Measurements from ENCODE around the gene KRT76. TPM values are rescaled to one million over a fixed set of nuclear protein-coding genes. Genes with fewer than 3 reads are reported as not detected.

The KRT76 gene
- polyA plus RNA-seq, 1 donor (not counting 4 experiments of a cell fraction or from before 2014, with no cell fraction given) = not detected

GRCh38 chr12:52812749-52813148, 35.6 kb upstream of the KRT76 start:
- no peak overlapping the region for H3K4me3 ChIP-seq (ENCODE audit: control insufficient read depth in 2 of 3, extremely low read depth in 1 of 3, insufficient read depth in 2 of 3, low read depth in 1 of 3, low read length in 3 of 3)
- H3K4me1 ChIP-seq (ENCODE audit: control insufficient read depth, extremely low read depth, insufficient read depth, low read length) = no peaks in the 10 kb centered on the region
- H3K27ac ChIP-seq (ENCODE audit: control insufficient read depth, insufficient read depth, low read length) = no peak overlapping the region
- H3K9me1 ChIP-seq (ENCODE audit: control insufficient read depth, extremely low read depth, insufficient read depth, low read length) = no peaks in the 10 kb centered on the region
- H2AFZ ChIP-seq (ENCODE audit: control insufficient read depth, low read length) = no peak overlapping the region
- no peaks in the 10 kb centered on the region for H3K79me2 ChIP-seq (ENCODE audit: control insufficient read depth, insufficient read depth, low read length)
- peaks cover 33% of the 10 kb centered on the region for H3K27me3 ChIP-seq (ENCODE audit: control insufficient read depth, extremely low read depth, insufficient read depth, low read length)
- H3K4me2 ChIP-seq (ENCODE audit: control insufficient read depth, extremely low read depth, insufficient read depth, low read depth, low read length) = no peak overlapping the region
- dilution Hi-C loops (cut with MboI; ENCODE audit: extremely low pct_ligation_motif_present, low sequenced_read_pairs) = no loop called here
- no peak overlapping the region for H3K9ac ChIP-seq (ENCODE audit: control insufficient read depth, extremely low read depth, insufficient read depth, low read length)
- FAIRE-seq = no peak
- TF ChIP-seq EZH2 (IDR thresholded peaks at IDR 0.05; ENCODE audit: low read length) (no peak), CTCF (optimal IDR thresholded peaks at IDR 0.05 in 1 of 3, IDR thresholded peaks at IDR 0.05 in 1 of 3, conservative IDR thresholded peaks at IDR 0.05 in 1 of 3; ENCODE audit: extremely low read depth in 1 of 3, insufficient read depth in 2 of 3, low read length in 3 of 3) (no peak)
- no peak for DNase-seq (ENCODE audit: low read depth, low spot score)
- no peaks in the 10 kb centered on the region for H4K20me1 ChIP-seq (ENCODE audit: control insufficient read depth, extremely low read depth, insufficient read depth, low read length)
- H3K36me3 ChIP-seq (ENCODE audit: control insufficient read depth in 2 of 2, extremely low read depth in 1 of 2, insufficient read depth in 2 of 2, low read length in 2 of 2) = no peaks in the 10 kb centered on the region
- no peaks in the 10 kb centered on the region for H3K9me3 ChIP-seq (ENCODE audit: control insufficient read depth, low read depth, low read length)

GRCh38 chr12:52812073-52812400, 34.9 kb upstream of the KRT76 start:
- no peak overlapping the region for H3K4me3 ChIP-seq (ENCODE audit: control insufficient read depth in 2 of 3, extremely low read depth in 1 of 3, insufficient read depth in 2 of 3, low read depth in 1 of 3, low read length in 3 of 3)
- DNase-seq (ENCODE audit: low read depth, low spot score) (no peak), FAIRE-seq (no peak)
- dilution Hi-C loops (cut with MboI; ENCODE audit: extremely low pct_ligation_motif_present, low sequenced_read_pairs) = no loop called here
- H3K4me2 ChIP-seq (ENCODE audit: control insufficient read depth, extremely low read depth, insufficient read depth, low read depth, low read length) = no peak overlapping the region
- H3K36me3 ChIP-seq (ENCODE audit: control insufficient read depth in 2 of 2, extremely low read depth in 1 of 2, insufficient read depth in 2 of 2, low read length in 2 of 2) = no peaks in the 10 kb centered on the region
- H3K9me1 ChIP-seq (ENCODE audit: control insufficient read depth, extremely low read depth, insufficient read depth, low read length) = no peaks in the 10 kb centered on the region
- no peak overlapping the region for H3K27ac ChIP-seq (ENCODE audit: control insufficient read depth, insufficient read depth, low read length)
- no peaks in the 10 kb centered on the region for H3K4me1 ChIP-seq (ENCODE audit: control insufficient read depth, extremely low read depth, insufficient read depth, low read length)
- no peaks in the 10 kb centered on the region for H4K20me1 ChIP-seq (ENCODE audit: control insufficient read depth, extremely low read depth, insufficient read depth, low read length)
- no peaks in the 10 kb centered on the region for H3K9me3 ChIP-seq (ENCODE audit: control insufficient read depth, low read depth, low read length)
- no peak overlapping the region for H2AFZ ChIP-seq (ENCODE audit: control insufficient read depth, low read length)
- no peaks in the 10 kb centered on the region for H3K79me2 ChIP-seq (ENCODE audit: control insufficient read depth, insufficient read depth, low read length)
- no peak overlapping the region for H3K9ac ChIP-seq (ENCODE audit: control insufficient read depth, extremely low read depth, insufficient read depth, low read length)
- H3K27me3 ChIP-seq (ENCODE audit: control insufficient read depth, extremely low read depth, insufficient read depth, low read length) = peaks cover 34% of the 10 kb centered on the region
- TF ChIP-seq EZH2 (IDR thresholded peaks at IDR 0.05; ENCODE audit: low read length) (no peak), CTCF (optimal IDR thresholded peaks at IDR 0.05 in 1 of 3, IDR thresholded peaks at IDR 0.05 in 1 of 3, conservative IDR thresholded peaks at IDR 0.05 in 1 of 3; ENCODE audit: extremely low read depth in 1 of 3, insufficient read depth in 2 of 3, low read length in 3 of 3) (no peak)
